Spleen (tissue), 11 donors: ENCODE measurements around the gene HECTD3. TPM values are rescaled to one million over a fixed set of nuclear protein-coding genes. Genes with fewer than 3 reads are reported as not detected.
"Not testable (repeated sequence)": the region's sequence is repeated elsewhere in the genome, so short reads cannot be mapped to it uniquely, and the experiment has no call there.

Experiments used
- DNase-seq: peaks from one replicate; pipeline ENCODE4 v3.0.0-alpha.2; 2020
- H3K27ac ChIP-seq, 8 donors: fragments of 200-600 bp; sonication (generic) in 7 of 8; 1 replicate in 4 of 8; 2 replicates in 4 of 8; pipeline versions ENCODE4 v1.5.0 to v1.8.0; 2016 to 2021; ENCODE audit warnings: inconsistent platforms in 4 of 8, mild to moderate bottlenecking in 4 of 8, moderate library complexity in 1 of 8
- H3K27me3 ChIP-seq, 7 donors: fragments of 200-600 bp; sonication (generic) in 6 of 7; replicated peaks in 1 of 7; 1 replicate in 4 of 7; 2 replicates in 3 of 7; pipeline versions ENCODE4 v1.5.0 to v1.8.0; 2016 to 2021; ENCODE audit warnings: inconsistent platforms in 3 of 7, mild to moderate bottlenecking in 1 of 7
- H3K36me3 ChIP-seq, 6 donors: fragments of 200-600 bp; sonication (generic) in 5 of 6; 1 replicate in 4 of 6; 2 replicates in 2 of 6; pipeline versions ENCODE4 v1.5.0 to v1.8.0; 2016 to 2021; ENCODE audit warnings: inconsistent platforms in 2 of 6
- H3K4me1 ChIP-seq, 6 donors: fragments of 200-600 bp; sonication (generic) in 5 of 6; 1 replicate in 3 of 6; 2 replicates in 3 of 6; pipeline versions ENCODE4 v1.5.0 to v1.8.0; 2016 to 2021; ENCODE audit warnings: inconsistent platforms in 3 of 6
- H3K4me3 ChIP-seq, 8 donors: fragments of 200-600 bp; sonication (generic) in 7 of 8; 1 replicate in 4 of 8; 2 replicates in 4 of 8; pipeline versions ENCODE4 v1.5.0 to v1.8.0; 2016 to 2021; ENCODE audit warnings: inconsistent platforms in 4 of 8, mild to moderate bottlenecking in 4 of 8, moderate library complexity in 2 of 8
- H3K9me3 ChIP-seq, 8 donors: fragments of 200-600 bp; sonication (generic) in 7 of 8; 1 replicate in 4 of 8; 2 replicates in 4 of 8; pipeline versions ENCODE4 v1.5.0 to v1.8.0; 2016 to 2021; ENCODE audit warnings: inconsistent platforms in 4 of 8
- CTCF ChIP-seq, 11 experiments: fragments of 200-600 bp in 7 of 11; fragments of 450-650 bp in 4 of 11; sonication (generic) in 4 of 11; IDR thresholded peaks in 8 of 11; conservative IDR thresholded peaks in 3 of 11; 1 replicate in 7 of 11; 2 replicates in 4 of 11; pipeline versions ENCODE4 v1.4.0 to v1.8.0; 2016 to 2021; ENCODE audit warnings: antibody characterized with exemption in 11 of 11, inconsistent platforms in 4 of 11, mild to moderate bottlenecking in 1 of 11
- POLR2A ChIP-seq, 3 donors: fragments of 450-650 bp; IDR thresholded peaks; one replicate each; pipeline ENCODE4 v1.5.1; 2017; ENCODE audit warnings: antibody characterized with exemption in 3 of 3, mild to moderate bottlenecking in 1 of 3
- POLR2AphosphoS5 ChIP-seq, 3 donors: sonication (generic); formaldehyde crosslinking; IDR thresholded peaks; one replicate each; pipeline ENCODE4 v1.5.1; 2017; ENCODE audit warnings: antibody characterized with exemption in 3 of 3
- WGBS, 5 donors: extraction: QIAGEN DNeasy Blood & Tissue Kit in 3 of 5; methylation state at CpG; one replicate each; pipeline versions ENCODE4 v1.1.5 to v1.1.7; 2013 to 2018; 5-methylcytosine and 5-hydroxymethylcytosine counted together
- intact Hi-C: fragments of 100-400 bp; cut with DNase I; formaldehyde crosslinking; loops from one replicate; pipeline ENCODE4 v1.15.0; 2023; ENCODE audit warnings: low total_unique reads
- polyA plus RNA-seq, 3 donors: library from polyadenylated mRNA; stranded (reverse); fragments of 200-250 nt; gene quantifications; one replicate each; pipeline ENCODE4 v1.2.1, GENCODE V29; 2013
- total RNA-seq, 7 donors: library from RNA; depleted of rRNA in 3 of 7; stranded (reverse); fragments of >200 nt in 3 of 7; fragmentation: NEBNext Ultra II Directional in 4 of 7; extraction: Animal tissue kit (Norgen Biotek cat#: 25700) in 4 of 7; gene quantifications; one replicate each; pipeline versions ENCODE4 v1.1.0 to v1.2.1, GENCODE V29; 2016 to 2021
- donor health status: healthy with polysubstance abuse.
- donor health status: DM: no; HTN: no; CAD: no; lungs with moderate emphysema.
- donor health status: DM: no; HTN: no; CAD: no.
- donor health status: Bipolar disorder and iron deficiency.
- donor health status: healthy.
- donor health status: DM: no; HTN: no; CAD: no.
- donor health status: DM: yes; HTN: yes; CAD: no.

The HECTD3 gene
- total and polyA plus RNA-seq, 10 donors: 13.3 to 50.7 (median 35.6) TPM

- Histone ChIP-seq H3K27ac (no peak overlapping the region), H3K4me3 (no peak overlapping the region), H3K36me3 (peaks cover 2 to 78% (median 70%) of the 10 kb centered on the region in 6 donors), H3K27me3 (no peaks in the 10 kb centered on the region), H3K4me1 (peaks cover 0 to 16% (median 8%) of the 10 kb centered on the region in 6 donors), H3K9me3 (no peaks in the 10 kb centered on the region)
- WGBS, 5 donors: 90 to 96% (median 94%) methylated on average over 14 of the region's 14 CpGs
- intact Hi-C loops: no loop called here
- no peak for DNase-seq
- TF ChIP-seq POLR2AphosphoS5 (IDR thresholded peaks at IDR 0.05) (no peak), POLR2A (IDR thresholded peaks at IDR 0.05) (no peak), CTCF (IDR thresholded peaks at IDR 0.05 in 8 of 11, conservative IDR thresholded peaks at IDR 0.05 in 3 of 11) (no peak)
Measured at GRCh38 chr1:45003741-45004140, 7.4 kb downstream of the HECTD3 start.

DNA sequence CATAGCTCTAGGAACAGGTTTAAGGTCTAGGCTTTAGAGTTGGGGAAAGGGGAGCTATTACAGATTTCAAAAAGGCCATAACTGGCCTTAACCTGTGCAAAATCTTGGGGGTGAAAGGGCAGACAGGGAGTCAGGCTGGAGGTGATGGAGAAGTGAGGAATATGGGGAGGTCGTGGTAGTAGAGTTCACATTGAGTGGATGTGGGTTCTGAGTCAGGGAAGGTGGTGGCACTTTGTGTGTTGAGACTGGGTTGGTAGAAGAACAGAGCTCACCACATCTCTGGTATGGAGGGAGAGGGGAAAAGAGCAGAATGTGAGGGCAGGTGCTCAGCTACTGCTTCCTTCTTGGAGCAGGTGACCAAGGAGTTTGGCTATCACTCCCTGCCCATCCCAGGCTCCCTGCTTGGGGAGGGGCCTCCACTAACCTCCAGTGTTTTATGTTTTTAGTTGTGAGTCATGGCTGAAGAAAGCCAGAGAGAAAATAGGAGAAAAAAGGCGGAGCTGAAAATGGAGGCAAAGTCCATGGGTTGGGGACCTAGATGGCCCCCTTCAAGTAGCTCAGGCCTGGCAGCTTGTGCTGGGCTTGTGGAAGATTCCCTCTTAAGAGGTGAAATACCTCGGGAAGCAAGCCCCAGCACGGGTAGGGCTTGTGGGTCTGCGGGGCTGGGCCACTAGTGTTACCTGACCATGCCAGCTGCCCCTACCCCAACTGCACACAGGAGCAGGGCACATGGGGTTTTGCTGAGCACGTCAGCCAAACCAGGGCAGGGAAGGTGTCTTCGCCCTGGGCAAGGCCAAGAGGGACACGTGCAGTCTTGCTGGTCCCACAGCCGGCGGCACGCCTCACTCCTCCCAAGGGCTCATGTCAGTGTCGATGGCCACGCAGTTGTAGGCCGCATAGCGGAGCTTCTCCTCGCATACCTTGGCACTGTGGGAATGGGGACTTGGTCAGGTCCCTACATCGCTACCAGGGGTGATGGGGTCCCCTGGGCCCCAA, 8.2 kb downstream of the HECTD3 start:
- WGBS, 5 donors: 92 to 95% (median 94%) methylated on average over 15 to 17 of the region's 17 CpGs
- peak; percentile 51 for DNase-seq
- intact Hi-C loops: no loop called here
- H3K36me3 ChIP-seq: peaks cover 2 to 70% (median 62%) of the 10 kb centered on the region in 6 donors
- H3K27ac ChIP-seq: no peak overlapping the region
- TF ChIP-seq POLR2AphosphoS5 (IDR thresholded peaks at IDR 0.05): peak in 1 of 3 donors; percentile 32
- no peak for TF ChIP-seq POLR2A (IDR thresholded peaks at IDR 0.05)
- peaks cover 0 to 14% (median 8%) of the 10 kb centered on the region in 6 donors for H3K4me1 ChIP-seq
- no peaks in the 10 kb centered on the region for H3K9me3 ChIP-seq
- H3K27me3 ChIP-seq: no peaks in the 10 kb centered on the region
- H3K4me3 ChIP-seq: no peak overlapping the region

DNA sequence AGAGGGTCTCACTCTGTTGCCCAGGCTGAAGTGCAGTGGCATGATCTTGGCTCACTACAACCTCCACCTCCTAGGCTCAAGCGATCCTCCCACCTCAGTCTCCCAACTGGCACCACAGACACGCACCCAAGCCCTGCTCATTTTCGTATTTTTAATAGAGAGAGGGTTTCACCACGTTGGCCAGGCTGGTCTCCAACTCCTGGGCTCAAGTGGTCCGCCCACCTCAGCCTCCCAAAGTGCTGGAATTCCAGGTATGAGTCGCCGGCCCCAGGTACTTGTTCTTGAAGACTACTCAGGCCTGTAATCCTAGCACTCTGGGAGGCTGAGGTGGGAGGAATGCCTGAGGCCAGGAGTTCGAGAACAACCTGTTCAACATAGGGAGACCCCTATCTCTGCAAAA, 9.5 kb downstream of the HECTD3 start:
- Histone ChIP-seq H3K36me3 (peaks cover 0 to 56% (median 48%) of the 10 kb centered on the region in 6 donors), H3K27ac (peak overlapping the region in 5 of 8 donors; percentile 34 to 67 (median 51)), H3K4me1 (peaks cover 0 to 14% (median 8%) of the 10 kb centered on the region in 6 donors)
- WGBS, 5 donors: 89 to 95% (median 93%) methylated on average over 8 of the region's 8 CpGs
- H3K27me3 ChIP-seq, intact Hi-C loops, H3K9me3 ChIP-seq, H3K4me3 ChIP-seq: not testable (repeated sequence)
- peak; percentile 44 for DNase-seq

- peaks cover 0 to 14% (median 8%) of the 10 kb centered on the region in 6 donors for H3K4me1 ChIP-seq
- peaks cover 0 to 51% (median 43%) of the 10 kb centered on the region in 6 donors for H3K36me3 ChIP-seq
- H3K4me3 ChIP-seq: no peak overlapping the region
- 44 to 56% (median 53%) methylated on average over 7 of the region's 7 CpGs for WGBS, 5 donors
- no peaks in the 10 kb centered on the region for H3K27me3 ChIP-seq
- intact Hi-C loops: no loop called here
- H3K27ac ChIP-seq: peak overlapping the region in 7 of 8 donors; percentile 10 to 67 (median 42)
- DNase-seq: peak; percentile 66
- TF ChIP-seq POLR2AphosphoS5 (IDR thresholded peaks at IDR 0.05) (peak in 2 of 3 donors; percentile 46 to 48), CTCF (IDR thresholded peaks at IDR 0.05 in 8 of 11, conservative IDR thresholded peaks at IDR 0.05 in 3 of 11) (no peak)
- H3K9me3 ChIP-seq: no peaks in the 10 kb centered on the region
Measured at GRCh38 chr1:45001011-45001481, 10.1 kb downstream of the HECTD3 start.

DNA sequence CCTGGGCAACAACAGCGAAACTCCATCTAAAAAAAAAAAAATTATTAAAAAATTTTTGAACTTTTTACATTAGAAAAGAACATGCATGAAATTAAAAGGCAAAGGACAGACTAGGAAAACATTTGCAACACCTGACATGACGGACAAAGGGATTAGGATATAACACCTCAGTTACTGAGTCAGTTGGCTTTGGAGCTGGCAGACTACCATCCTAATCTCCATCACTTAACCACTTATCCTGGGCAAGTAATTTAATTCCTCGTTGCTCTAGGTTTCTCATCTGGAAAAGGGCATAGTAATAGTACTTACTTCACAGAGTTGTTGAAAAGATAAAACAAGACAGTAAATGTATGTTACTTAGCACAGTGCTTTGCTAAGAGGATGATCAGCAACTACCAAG, 11.9 kb downstream of the HECTD3 start:
- Histone ChIP-seq H3K36me3 (peaks cover 0 to 32% (median 25%) of the 10 kb centered on the region in 6 donors), H3K4me3 (no peak overlapping the region), H3K27me3 (no peaks in the 10 kb centered on the region), H3K4me1 (peaks cover 0 to 14% (median 8%) of the 10 kb centered on the region in 6 donors), H3K9me3 (no peaks in the 10 kb centered on the region), H3K27ac (no peak overlapping the region)
- no peak for DNase-seq
- intact Hi-C loops: no loop called here
- 85 to 98% (median 89%) methylated on average over 3 of the region's 3 CpGs for WGBS, 5 donors
- TF ChIP-seq CTCF (IDR thresholded peaks at IDR 0.05 in 8 of 11, conservative IDR thresholded peaks at IDR 0.05 in 3 of 11) (no peak), POLR2AphosphoS5 (IDR thresholded peaks at IDR 0.05) (no peak), POLR2A (IDR thresholded peaks at IDR 0.05) (no peak)
